GM19025 (cell line): ENCODE results near the gene OR51E1.

Source experiments
- ATAC-seq: cut with Tn5 transposase; IDR thresholded peaks from one replicate; pipeline ENCODE4 v1.9.1; 2021; ENCODE audit warnings: mild to moderate bottlenecking, low read depth, moderate library complexity; ENCODE audit not compliant: unreplicated experiment

The OR51E1 gene

GRCh38 chr11:4647766-4648165, 4.0 kb downstream of the OR51E1 start:
- ATAC-seq: no peak

GRCh38 chr11:4654635-4655369, 11.0 kb downstream of the OR51E1 start:
- no peak for ATAC-seq

DNA sequence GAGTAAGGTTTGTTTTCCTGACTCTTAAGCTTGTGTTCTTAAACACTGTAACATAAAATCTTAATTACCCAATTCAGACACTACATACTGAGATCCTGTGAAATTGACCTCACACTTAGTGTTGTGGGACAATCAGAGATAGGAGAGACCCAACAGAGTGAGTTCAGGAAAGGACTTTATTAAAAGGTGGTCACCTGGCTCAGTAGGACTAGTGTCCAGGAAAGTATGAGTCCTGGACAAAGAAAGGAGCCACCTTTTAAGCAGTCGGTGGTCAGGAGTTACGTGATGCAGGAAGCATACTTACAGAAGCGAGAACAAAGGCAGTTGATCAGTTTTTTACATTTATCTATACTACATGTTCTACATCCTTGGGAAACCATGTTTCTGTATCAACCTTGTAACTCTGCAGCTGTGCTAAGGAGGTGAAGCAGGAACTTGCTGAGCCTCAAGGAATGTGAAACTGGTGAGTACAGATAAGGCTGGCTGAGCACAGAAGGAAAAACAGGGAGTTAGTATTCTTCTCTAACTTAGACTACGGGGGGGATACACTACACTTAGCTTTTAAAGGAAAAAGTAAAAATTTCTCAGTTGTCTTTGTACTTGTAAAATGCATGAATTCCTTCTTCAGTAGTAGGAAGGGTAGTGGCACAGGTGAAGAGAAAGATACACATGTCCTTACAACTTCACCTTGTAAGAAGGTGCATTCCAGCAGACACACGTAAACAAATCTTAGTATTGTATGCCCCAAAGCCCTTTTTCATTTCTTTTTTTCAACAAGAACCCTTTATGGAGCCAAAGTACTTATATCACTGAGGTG, 15.1 kb downstream of the OR51E1 start:
- ATAC-seq: no peak

DNA sequence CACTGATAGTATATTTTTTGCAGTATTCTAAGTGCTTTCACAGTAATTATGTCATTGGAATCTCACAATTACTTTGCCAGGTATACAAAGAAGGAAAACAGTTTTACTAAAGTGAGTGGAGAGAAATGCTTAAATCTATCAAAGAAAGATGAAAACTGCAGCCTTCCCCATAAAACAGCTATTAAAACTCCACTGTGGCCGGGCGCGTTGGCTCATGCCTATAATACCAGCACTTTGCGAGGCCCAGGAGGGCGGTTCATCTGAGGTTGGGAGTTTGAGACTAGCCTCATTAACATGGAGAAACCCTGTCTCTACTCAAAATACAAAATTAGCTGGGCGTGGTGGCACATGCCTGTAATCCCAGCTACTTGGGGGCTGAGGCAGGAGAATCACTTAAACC, 19.1 kb downstream of the OR51E1 start:
- no peak for ATAC-seq

- ATAC-seq: no peak
These were observed 20.4 kb downstream of the OR51E1 start for GRCh38 chr11:4664183-4664582.

- ATAC-seq: no peak
These were observed 21.0 kb downstream of the OR51E1 start for GRCh38 chr11:4664786-4665185.

GRCh38 chr11:4665424-4665823, 21.6 kb downstream of the OR51E1 start:
- no peak for ATAC-seq

- ATAC-seq: no peak
These were observed 28.0 kb downstream of the OR51E1 start for GRCh38 chr11:4671741-4672140.

DNA sequence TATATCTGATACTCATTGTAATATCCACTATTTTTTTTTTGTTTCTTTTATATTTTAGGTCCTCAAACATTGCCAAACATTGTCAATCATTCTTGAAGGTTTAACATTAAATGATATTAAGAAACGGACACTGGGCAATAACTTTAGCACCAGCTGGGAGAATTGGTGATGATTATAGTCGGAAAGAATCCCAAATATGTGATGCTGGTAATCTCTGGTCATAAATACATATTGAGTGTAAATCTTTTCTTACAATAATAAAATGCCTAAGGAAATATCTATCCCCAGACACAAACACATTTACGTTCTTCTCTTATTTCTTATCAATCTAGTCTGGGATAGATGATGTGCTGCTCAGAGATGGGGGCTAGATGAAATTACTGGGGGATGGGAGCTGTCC, 28.7 kb downstream of the OR51E1 start:
- no peak for ATAC-seq

DNA sequence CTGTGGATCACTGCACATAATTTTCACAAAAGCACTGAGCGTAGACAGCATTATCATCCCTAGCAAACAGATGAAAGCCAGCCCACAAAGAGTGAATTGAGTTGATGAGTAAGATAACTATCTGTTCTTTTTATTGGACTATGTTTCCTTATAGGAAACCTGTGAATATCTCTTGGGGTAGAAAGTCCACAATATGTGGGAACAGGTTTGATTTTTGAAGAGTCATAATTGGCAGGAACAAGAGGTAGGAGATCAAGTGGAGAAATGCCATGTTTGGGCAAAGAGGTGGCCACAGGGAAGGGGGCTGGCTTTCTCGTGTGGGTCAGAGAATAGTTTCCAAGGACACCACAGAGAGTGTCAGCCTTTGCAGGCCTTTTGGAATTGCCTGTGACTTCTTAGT, 30.0 kb downstream of the OR51E1 start:
- no peak for ATAC-seq

DNA sequence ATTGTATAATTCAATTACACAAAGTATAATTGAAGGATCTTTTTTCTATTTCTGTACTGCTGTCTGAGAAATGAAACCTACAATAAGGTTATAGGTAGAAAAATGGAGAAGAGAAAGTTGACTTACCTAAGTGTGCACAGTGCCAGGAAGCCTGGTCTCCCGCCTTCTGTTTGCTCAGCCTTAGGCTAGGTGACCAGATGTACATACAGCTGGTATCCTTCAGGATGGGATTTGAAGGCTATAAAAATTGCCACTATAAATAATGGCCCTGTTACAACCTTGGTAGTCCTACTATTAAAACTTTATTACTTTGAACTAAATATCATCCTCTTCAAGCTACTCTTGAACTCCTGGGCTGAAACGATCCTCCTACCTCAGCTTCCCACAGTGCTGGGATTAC, 34.2 kb downstream of the OR51E1 start:
- no peak for ATAC-seq

DNA sequence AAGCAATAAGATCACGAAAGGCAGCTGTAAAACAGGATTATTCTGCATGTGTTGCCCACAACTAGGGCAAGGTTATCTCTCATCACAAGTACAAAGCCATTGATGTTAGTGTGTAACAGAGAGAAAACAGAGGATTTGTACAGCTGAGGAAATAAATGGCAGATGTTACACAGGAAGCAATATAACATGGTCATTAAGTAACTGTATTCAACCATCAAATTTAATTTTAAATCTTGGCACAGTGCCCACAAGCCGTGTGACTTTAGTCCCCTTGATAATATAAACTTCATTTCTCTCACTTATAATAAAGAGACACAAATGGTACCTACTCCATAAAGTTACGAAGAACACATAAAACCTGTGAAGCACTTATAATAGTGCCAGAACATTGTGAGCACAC, 36.6 kb downstream of the OR51E1 start:
- ATAC-seq: no peak

- no peak for ATAC-seq
These were observed 39.0 kb downstream of the OR51E1 start for GRCh38 chr11:4682623-4683419.

GRCh38 chr11:4684631-4685285, 41.0 kb downstream of the OR51E1 start:
- ATAC-seq: no peak

- ATAC-seq: no peak
These were observed 51.7 kb downstream of the OR51E1 start for GRCh38 chr11:4695442-4695841.

GRCh38 chr11:4697585-4697984, 53.8 kb downstream of the OR51E1 start, which contains the start of gene OR51E2:
TSS of gene OR51E2 (minus strand) at chr11:4697853. CDS start at chr11:4682711, 15,142 bp downstream.
- ATAC-seq: no peak

DNA sequence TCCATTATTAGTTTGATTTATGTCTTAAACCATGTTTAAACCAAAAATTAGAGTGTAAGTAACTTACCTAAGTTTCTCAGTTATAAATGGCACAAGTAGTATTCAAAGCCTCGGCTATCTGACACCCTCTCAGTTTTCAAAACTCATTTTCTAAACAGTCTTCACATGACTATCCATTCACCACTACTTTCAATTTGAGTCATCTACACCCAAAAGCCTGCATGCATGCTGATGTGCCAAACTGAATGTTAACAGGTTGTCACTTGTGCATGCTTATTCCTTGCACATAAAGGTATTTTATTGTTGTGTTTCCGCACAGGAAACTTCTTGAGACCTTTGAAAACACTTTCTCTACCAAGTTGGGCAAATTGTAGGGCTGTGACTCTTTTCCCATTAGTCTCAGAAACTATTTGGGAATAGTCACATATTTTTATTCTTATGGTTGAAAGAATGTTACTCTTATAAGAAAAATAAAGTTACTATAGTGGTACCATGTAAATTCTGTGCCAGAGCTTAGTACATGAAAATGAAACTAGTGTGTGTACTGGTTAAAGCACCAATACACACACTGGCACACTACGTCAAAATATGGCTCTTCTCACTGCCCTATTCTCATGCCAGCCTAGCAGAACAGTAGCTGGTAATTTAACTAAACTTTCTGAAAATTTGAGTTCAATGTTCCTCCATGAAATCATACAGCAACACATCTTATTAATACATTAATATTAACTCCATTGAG, 56.1 kb downstream of the OR51E1 start:
- peak; percentile 63 for ATAC-seq

GRCh38 chr11:4700436-4700820, 56.6 kb downstream of the OR51E1 start:
- ATAC-seq: no peak

DNA sequence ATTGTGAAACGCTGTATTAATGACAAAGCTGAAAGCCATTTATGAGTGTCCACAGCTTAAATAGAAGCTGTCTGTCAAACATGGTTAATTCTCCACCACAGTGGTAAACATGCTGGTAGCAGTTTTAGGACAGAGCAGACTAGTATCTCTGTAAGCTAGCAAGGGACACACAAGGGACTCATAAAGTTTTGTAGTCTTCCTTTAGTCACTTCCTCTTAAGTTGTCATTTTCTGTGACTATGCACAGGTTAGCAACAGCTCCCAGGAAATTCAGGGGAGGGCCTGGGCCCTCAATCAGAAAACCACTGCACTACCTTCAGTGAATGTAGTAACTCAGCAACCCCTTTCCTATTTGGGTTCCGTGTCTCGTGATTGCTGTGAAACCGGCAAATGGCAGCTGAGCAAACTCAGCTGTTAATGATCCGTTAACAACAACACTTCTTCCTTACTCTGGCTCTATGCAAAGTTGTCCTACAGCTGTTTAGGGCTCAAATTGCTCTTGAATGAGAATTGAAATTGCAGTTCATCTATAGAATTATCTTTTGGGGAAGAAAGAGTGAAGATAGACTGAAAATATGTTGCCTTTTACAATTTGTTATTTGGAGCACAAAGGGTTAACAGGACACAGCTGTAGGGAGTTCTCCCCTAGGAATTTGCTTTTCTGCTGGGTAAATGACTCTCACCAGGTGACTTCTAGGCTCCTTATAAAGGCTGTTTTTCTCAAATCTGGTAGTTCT, 60.4 kb downstream of the OR51E1 start, which contains the start of gene MMP26:
TSS of gene MMP26 (plus strand) at position 731 of the 736 bp plus-strand sequence.
- peak; percentile 63 for ATAC-seq
